Measurements from ENCODE around the gene NUMB.
"Not testable (repeated sequence)": the region's sequence is repeated elsewhere in the genome, so short reads cannot be mapped to it uniquely, and the experiment has no call there.

Gene NUMB

DNA sequence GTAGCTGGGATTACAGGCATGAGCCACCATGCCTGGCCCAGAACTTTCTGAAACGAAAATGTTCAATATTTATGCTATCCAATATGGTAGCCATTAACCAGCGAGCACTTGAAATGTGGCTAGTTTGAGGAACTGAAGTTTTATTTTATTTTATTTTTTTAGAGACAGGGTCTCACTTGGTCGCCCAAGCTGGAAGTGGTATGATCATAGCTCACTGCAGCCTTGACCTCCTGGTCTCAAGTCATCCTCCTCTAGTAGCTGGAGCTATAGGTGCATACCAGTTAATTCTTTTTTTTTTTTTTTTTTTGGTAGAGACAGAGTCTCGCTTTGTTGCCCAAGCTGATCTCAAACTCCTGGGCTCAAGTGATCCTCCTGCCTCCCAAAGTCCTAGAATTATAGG lies 73.3 kb downstream of the NUMB start:
- not testable (repeated sequence) for DNase-seq; H3K4me1 ChIP-seq (ENCODE audit: control extremely low read depth in 1 of 4, control insufficient read depth in 4 of 4, insufficient read depth in 4 of 4, low read length in 3 of 4); H3K27ac ChIP-seq (ENCODE audit: insufficient read depth in 1 of 2, low read depth in 1 of 2, low read length in 2 of 2, poor library complexity in 1 of 2, severe bottlenecking in 2 of 2); H3K27me3 ChIP-seq (replicated peaks in 2 of 5; ENCODE audit: control insufficient read depth in 4 of 5, insufficient read depth in 5 of 5, low read length in 4 of 5); H3K36me3 ChIP-seq (ENCODE audit: control insufficient read depth in 4 of 4, insufficient read depth in 4 of 4, low read length in 3 of 4); H3K4me3 ChIP-seq (ENCODE audit: control insufficient read depth in 1 of 7, extremely low read depth in 1 of 7, insufficient read depth in 4 of 7, low read depth in 2 of 7, low read length in 6 of 7)
- ChIA-PET POLR2A (interaction anchor here (0.6 kb wide), 1 partner anchor 15 kb away, joined by 3 read pairs; no protein-coding TSS in a partner anchor), CTCF (interaction anchor here (0.7 kb wide), 1 partner anchor 96 kb away, joined by 3 read pairs; no protein-coding TSS in a partner anchor)
- peaks cover 0 to 17% (median 4%) of the 10 kb centered on the region in 5 experiments for H3K9me3 ChIP-seq (ENCODE audit: control extremely low read depth in 1 of 5, control insufficient read depth in 4 of 5, insufficient read depth in 2 of 5, low read depth in 1 of 5, low read length in 4 of 5)
- no CpG with 5 or more reads among the region's 4 CpGs for WGBS (ENCODE audit: insufficient coverage)

GRCh38 chr14:73383356-73383755 lies 75.0 kb downstream of the NUMB start:
- Histone ChIP-seq H3K27ac (ENCODE audit: insufficient read depth in 1 of 2, low read depth in 1 of 2, low read length in 2 of 2, poor library complexity in 1 of 2, severe bottlenecking in 2 of 2) (no peak overlapping the region), H3K9me3 (ENCODE audit: control extremely low read depth in 1 of 5, control insufficient read depth in 4 of 5, insufficient read depth in 2 of 5, low read depth in 1 of 5, low read length in 4 of 5) (peaks cover 0 to 17% (median 4%) of the 10 kb centered on the region in 5 experiments), H3K4me1 (ENCODE audit: control extremely low read depth in 1 of 4, control insufficient read depth in 4 of 4, insufficient read depth in 4 of 4, low read length in 3 of 4) (peaks cover 0 to 7% (median 1%) of the 10 kb centered on the region in 4 experiments), H3K4me3 (ENCODE audit: control insufficient read depth in 1 of 7, extremely low read depth in 1 of 7, insufficient read depth in 4 of 7, low read depth in 2 of 7, low read length in 6 of 7) (no peak overlapping the region), H3K36me3 (ENCODE audit: control insufficient read depth in 4 of 4, insufficient read depth in 4 of 4, low read length in 3 of 4) (peaks cover 0 to 5% (median 2%) of the 10 kb centered on the region in 4 experiments), H3K27me3 (replicated peaks in 2 of 5; ENCODE audit: control insufficient read depth in 4 of 5, insufficient read depth in 5 of 5, low read length in 4 of 5) (no peaks in the 10 kb centered on the region)
- ChIA-PET POLR2A (no interaction called here), CTCF (interaction anchor here (0.8 kb wide), 1 partner anchor 9 kb away, joined by 3 read pairs; no protein-coding TSS in a partner anchor)
- no peak for DNase-seq
- no CpG with 5 or more reads among the region's 4 CpGs for WGBS (ENCODE audit: insufficient coverage)

GRCh38 chr14:73381380-73382013 lies 76.8 kb downstream of the NUMB start:
- peaks cover 0 to 17% (median 4%) of the 10 kb centered on the region in 5 experiments for H3K9me3 ChIP-seq (ENCODE audit: control extremely low read depth in 1 of 5, control insufficient read depth in 4 of 5, insufficient read depth in 2 of 5, low read depth in 1 of 5, low read length in 4 of 5)
- CTCF ChIA-PET: interaction anchor here (0.8 kb wide), 1 partner anchor 14 kb away, joined by 3 read pairs; no protein-coding TSS in a partner anchor
- H3K27ac ChIP-seq (ENCODE audit: insufficient read depth in 1 of 2, low read depth in 1 of 2, low read length in 2 of 2, poor library complexity in 1 of 2, severe bottlenecking in 2 of 2): no peak overlapping the region
- POLR2A ChIA-PET: no interaction called here
- H3K4me1 ChIP-seq (ENCODE audit: control extremely low read depth in 1 of 4, control insufficient read depth in 4 of 4, insufficient read depth in 4 of 4, low read length in 3 of 4): peaks cover 0 to 7% (median 1%) of the 10 kb centered on the region in 4 experiments
- DNase-seq: peak; percentile 9 to 70 (median 61)
- H3K4me3 ChIP-seq (ENCODE audit: control insufficient read depth in 1 of 7, extremely low read depth in 1 of 7, insufficient read depth in 4 of 7, low read depth in 2 of 7, low read length in 6 of 7): no peak overlapping the region
- 100% methylated on average over 2 of the region's 2 CpGs for WGBS (ENCODE audit: insufficient coverage)
- no peaks in the 10 kb centered on the region for H3K27me3 ChIP-seq (replicated peaks in 2 of 5; ENCODE audit: control insufficient read depth in 4 of 5, insufficient read depth in 5 of 5, low read length in 4 of 5)
- H3K36me3 ChIP-seq (ENCODE audit: control insufficient read depth in 4 of 4, insufficient read depth in 4 of 4, low read length in 3 of 4): peaks cover 0 to 2% (median under 1%) of the 10 kb centered on the region in 4 experiments

GRCh38 chr14:73376585-73376984 lies 81.8 kb downstream of the NUMB start:
- CTCF ChIA-PET: no interaction called here
- POLR2A ChIA-PET: no interaction called here
- H3K9me3 ChIP-seq (ENCODE audit: control extremely low read depth in 1 of 5, control insufficient read depth in 4 of 5, insufficient read depth in 2 of 5, low read depth in 1 of 5, low read length in 4 of 5): no peaks in the 10 kb centered on the region
- no peak overlapping the region for H3K4me3 ChIP-seq (ENCODE audit: control insufficient read depth in 1 of 7, extremely low read depth in 1 of 7, insufficient read depth in 4 of 7, low read depth in 2 of 7, low read length in 6 of 7)
- H3K4me1 ChIP-seq (ENCODE audit: control extremely low read depth in 1 of 4, control insufficient read depth in 4 of 4, insufficient read depth in 4 of 4, low read length in 3 of 4): peaks cover 0 to 4% (median 0%) of the 10 kb centered on the region in 4 experiments
- no peaks in the 10 kb centered on the region for H3K36me3 ChIP-seq (ENCODE audit: control insufficient read depth in 4 of 4, insufficient read depth in 4 of 4, low read length in 3 of 4)
- DNase-seq: no peak
- no peak overlapping the region for H3K27ac ChIP-seq (ENCODE audit: insufficient read depth in 1 of 2, low read depth in 1 of 2, low read length in 2 of 2, poor library complexity in 1 of 2, severe bottlenecking in 2 of 2)
- no peaks in the 10 kb centered on the region for H3K27me3 ChIP-seq (replicated peaks in 2 of 5; ENCODE audit: control insufficient read depth in 4 of 5, insufficient read depth in 5 of 5, low read length in 4 of 5)

DNA sequence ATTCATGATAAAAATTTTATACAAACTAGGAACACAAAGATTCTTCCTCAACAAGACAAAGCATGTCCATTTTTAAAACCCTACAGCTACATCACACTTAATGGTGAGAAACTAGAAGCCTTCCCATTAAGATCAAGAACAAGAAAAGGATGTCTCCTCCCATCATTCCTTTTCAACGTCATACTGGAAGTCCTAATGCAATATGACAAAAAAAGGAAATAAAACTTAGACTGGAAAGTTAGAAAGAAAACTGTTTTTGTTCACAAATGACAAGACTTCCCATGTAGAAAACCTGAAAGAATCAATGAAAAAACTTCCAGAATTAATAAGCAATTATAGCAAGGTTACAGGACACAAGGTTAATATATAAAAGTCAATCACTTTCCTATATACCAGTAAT lies 82.5 kb downstream of the NUMB start:
- no peaks in the 10 kb centered on the region for H3K27me3 ChIP-seq (replicated peaks in 2 of 5; ENCODE audit: control insufficient read depth in 4 of 5, insufficient read depth in 5 of 5, low read length in 4 of 5)
- no CpG with 5 or more reads among the region's 1 CpG for WGBS (ENCODE audit: insufficient coverage)
- no peak overlapping the region for H3K27ac ChIP-seq (ENCODE audit: insufficient read depth in 1 of 2, low read depth in 1 of 2, low read length in 2 of 2, poor library complexity in 1 of 2, severe bottlenecking in 2 of 2)
- H3K36me3 ChIP-seq (ENCODE audit: control insufficient read depth in 4 of 4, insufficient read depth in 4 of 4, low read length in 3 of 4): no peaks in the 10 kb centered on the region
- ChIA-PET POLR2A (no interaction called here), CTCF (no interaction called here)
- no peaks in the 10 kb centered on the region for H3K4me1 ChIP-seq (ENCODE audit: control extremely low read depth in 1 of 4, control insufficient read depth in 4 of 4, insufficient read depth in 4 of 4, low read length in 3 of 4)
- DNase-seq: no peak
- H3K4me3 ChIP-seq (ENCODE audit: control insufficient read depth in 1 of 7, extremely low read depth in 1 of 7, insufficient read depth in 4 of 7, low read depth in 2 of 7, low read length in 6 of 7): no peak overlapping the region
- H3K9me3 ChIP-seq (ENCODE audit: control extremely low read depth in 1 of 5, control insufficient read depth in 4 of 5, insufficient read depth in 2 of 5, low read depth in 1 of 5, low read length in 4 of 5): no peaks in the 10 kb centered on the region

GRCh38 chr14:73374218-73374617 lies 84.1 kb downstream of the NUMB start:
- Histone ChIP-seq H3K4me1 (ENCODE audit: control extremely low read depth in 1 of 4, control insufficient read depth in 4 of 4, insufficient read depth in 4 of 4, low read length in 3 of 4) (peaks cover 0 to 5% (median 1%) of the 10 kb centered on the region in 4 experiments), H3K4me3 (ENCODE audit: control insufficient read depth in 1 of 7, extremely low read depth in 1 of 7, insufficient read depth in 4 of 7, low read depth in 2 of 7, low read length in 6 of 7) (no peak overlapping the region), H3K27ac (ENCODE audit: insufficient read depth in 1 of 2, low read depth in 1 of 2, low read length in 2 of 2, poor library complexity in 1 of 2, severe bottlenecking in 2 of 2) (no peak overlapping the region), H3K9me3 (ENCODE audit: control extremely low read depth in 1 of 5, control insufficient read depth in 4 of 5, insufficient read depth in 2 of 5, low read depth in 1 of 5, low read length in 4 of 5) (no peaks in the 10 kb centered on the region), H3K36me3 (ENCODE audit: control insufficient read depth in 4 of 4, insufficient read depth in 4 of 4, low read length in 3 of 4) (no peaks in the 10 kb centered on the region), H3K27me3 (replicated peaks in 2 of 5; ENCODE audit: control insufficient read depth in 4 of 5, insufficient read depth in 5 of 5, low read length in 4 of 5) (no peaks in the 10 kb centered on the region)
- CTCF ChIA-PET: interaction anchor here (1.0 to 1.7 kb wide), 3 partner anchors 31 to 79 kb away, joined by 3 to 5 read pairs (median 3); no protein-coding TSS in a partner anchor
- POLR2A ChIA-PET: interaction anchor here (0.6 kb wide), 1 partner anchor 12 kb away, joined by 4 read pairs; no protein-coding TSS in a partner anchor
- no peak for DNase-seq
- no CpG with 5 or more reads among the region's 1 CpG for WGBS (ENCODE audit: insufficient coverage)

DNA sequence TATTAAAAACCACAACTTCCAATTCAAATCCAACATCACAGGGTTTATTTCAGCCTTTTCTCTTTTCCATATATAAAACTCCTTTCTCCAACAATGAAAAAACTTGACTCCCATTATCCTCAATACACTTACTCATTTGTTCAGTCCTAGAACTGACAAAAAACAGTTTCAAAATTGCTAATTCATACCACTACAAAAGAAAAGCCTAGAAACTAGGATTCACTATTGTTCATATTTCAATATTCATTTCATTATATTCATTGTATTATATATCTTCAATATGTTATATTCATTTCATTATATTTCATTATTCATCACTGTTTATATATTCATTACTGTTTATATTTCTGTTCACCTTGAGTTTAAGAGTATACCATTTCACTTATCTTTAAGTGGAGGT lies 85.8 kb downstream of the NUMB start:
- CTCF ChIA-PET: interaction anchor here (1.7 kb wide), 1 partner anchor 77 kb away, joined by 5 read pairs; no protein-coding TSS in a partner anchor
- peaks cover 0 to 7% (median 1%) of the 10 kb centered on the region in 4 experiments for H3K4me1 ChIP-seq (ENCODE audit: control extremely low read depth in 1 of 4, control insufficient read depth in 4 of 4, insufficient read depth in 4 of 4, low read length in 3 of 4)
- POLR2A ChIA-PET: interaction anchor here (0.6 kb wide), 1 partner anchor 196 kb away, joined by 3 read pairs; the partner anchor contains the start of gene ACOT2

More for the DNA sequence above, 85.8 kb downstream of the NUMB start:
- H3K4me3 ChIP-seq (ENCODE audit: control insufficient read depth in 1 of 7, extremely low read depth in 1 of 7, insufficient read depth in 4 of 7, low read depth in 2 of 7, low read length in 6 of 7): no peak overlapping the region
- no peak overlapping the region for H3K27ac ChIP-seq (ENCODE audit: insufficient read depth in 1 of 2, low read depth in 1 of 2, low read length in 2 of 2, poor library complexity in 1 of 2, severe bottlenecking in 2 of 2)
- H3K27me3 ChIP-seq (replicated peaks in 2 of 5; ENCODE audit: control insufficient read depth in 4 of 5, insufficient read depth in 5 of 5, low read length in 4 of 5): no peaks in the 10 kb centered on the region
- H3K36me3 ChIP-seq (ENCODE audit: control insufficient read depth in 4 of 4, insufficient read depth in 4 of 4, low read length in 3 of 4): no peaks in the 10 kb centered on the region
- DNase-seq: no peak
- no peaks in the 10 kb centered on the region for H3K9me3 ChIP-seq (ENCODE audit: control extremely low read depth in 1 of 5, control insufficient read depth in 4 of 5, insufficient read depth in 2 of 5, low read depth in 1 of 5, low read length in 4 of 5)
